Measurements from ENCODE around the gene PDK2. TPM values are rescaled to one million over a fixed set of nuclear protein-coding genes. Genes with fewer than 3 reads are reported as not detected.

Gene PDK2
- total and polyA plus RNA-seq, 9 of the 15 experiments (the other 6 are each of a cell fraction or from before 2014, with no cell fraction given), result 0.03 to 2.5 (median 1.4) TPM

GRCh38 chr17:50133028-50133768 lies 38.0 kb downstream of the PDK2 start:
- peak; percentile 34 for ATAC-seq
- H3K36me3 ChIP-seq (ENCODE audit: control insufficient read depth, insufficient read depth, low read length), result peaks cover 39% of the 10 kb centered on the region; the same call in 2 of the 3 replicates
- H2AFZ ChIP-seq (ENCODE audit: low read depth, low read length), result no peak overlapping the region
- H4K20me1 ChIP-seq (replicated peaks; ENCODE audit: control insufficient read depth, insufficient read depth, low read length), result peaks cover 10% of the 10 kb centered on the region
- in situ Hi-C loops (cut with MboI), result no loop called here
- H3K79me2 ChIP-seq (ENCODE audit: control insufficient read depth, insufficient read depth, low read length), result no peaks in the 10 kb centered on the region
- POLR2A ChIA-PET, result interaction anchor here (1.0 to 2.0 kb wide), 2 partner anchors 10 to 19 kb away, joined by 3 to 8 read pairs; no protein-coding TSS in a partner anchor
- peaks cover 0 to 6% of the 10 kb centered on the region in 2 experiments; a peak in 2 of 5 replicates for H3K27me3 ChIP-seq (ENCODE audit: control insufficient read depth in 2 of 2, insufficient read depth in 2 of 2, low read length in 2 of 2)
- H3K27ac ChIP-seq (ENCODE audit: extremely low read depth, low read depth, low read length), result peak overlapping the region; percentile 39; the same call in 2 of the 3 replicates
- TF ChIP-seq POLR2A (conservative IDR thresholded peaks at IDR 0.05) (0 out of 2 replicates have a peak, but pooled peaks have one; percentile 56), ZNF79 (CRISPR knock-in tag; IDR thresholded peaks at IDR 0.05; ENCODE audit: low read depth) (no peak), FOSL1 (tag; conservative IDR thresholded peaks at IDR 0.05) (peak; percentile 17; the same call in 1 of the 2 replicates), ATF4 (CRISPR knock-in tag; IDR thresholded peaks at IDR 0.05) (0 out of 2 replicates have a peak, but pooled peaks have one; percentile 7), EP400 (IDR thresholded peaks at IDR 0.05) (no peak), ZNF589 (CRISPR knock-in tag; IDR thresholded peaks at IDR 0.05; ENCODE audit: low read depth) (no peak), HEY1 (CRISPR knock-in tag; IDR thresholded peaks at IDR 0.05; ENCODE audit: borderline replicate concordance) (no peak), ZNF354B (CRISPR knock-in tag; IDR thresholded peaks at IDR 0.05) (no peak), SMAD4 (CRISPR knock-in tag; conservative IDR thresholded peaks at IDR 0.05) (no peak), SRSF9 (IDR thresholded peaks at IDR 0.05; ENCODE audit: borderline replicate concordance, low read depth, low read length) (no peak), NCOA6 (IDR thresholded peaks at IDR 0.05) (no peak)
- no peaks in the 10 kb centered on the region for H3K9me3 ChIP-seq (replicated peaks; ENCODE audit: control insufficient read depth, insufficient read depth, low read depth, low read length)
- H3K9me1 ChIP-seq (ENCODE audit: control insufficient read depth, insufficient read depth, low read length), result no peaks in the 10 kb centered on the region
- H3K4me2 ChIP-seq (ENCODE audit: insufficient read depth, low read length), result no peak overlapping the region
- H3K9ac ChIP-seq (ENCODE audit: insufficient read depth in 1 of 2, low read depth in 2 of 2, low read length in 2 of 2), result peak overlapping the region in 1 of 2 experiments; percentile 24; a peak in 2 of 4 replicates
- BruUV-seq (replicated peaks), result no TSS peak
- peaks cover 0 to 34% of the 10 kb centered on the region in 2 experiments; a peak in 3 of 5 replicates for H3K4me1 ChIP-seq (replicated peaks in 1 of 2; ENCODE audit: control insufficient read depth in 2 of 2, insufficient read depth in 2 of 2, low read length in 2 of 2)
- DNase-seq (ENCODE audit: extremely low read depth in 1 of 4, low spot score in 3 of 4), result peak in 1 of 4 experiments; percentile 23
- CTCF ChIA-PET (ENCODE audit: low intra/inter-chr PET ratio), result no interaction called here
- no peak for FAIRE-seq
- H3K4me3 ChIP-seq, result no peak overlapping the region
- intact Hi-C loops (cut with micrococcal nuclease), result no loop called here
- WGBS (ENCODE audit: insufficient coverage, low coverage, missing lambda C conversion rate), result 48% methylated on average over 7 of the region's 7 CpGs

Data from K562 (cell line).